Skeletal muscle tissue (tissue), 4 donors: ENCODE data around the gene PDSS2. TPM values are rescaled to one million over a fixed set of nuclear protein-coding genes. Genes with fewer than 3 reads are reported as not detected.
"Not testable (repeated sequence)": the region's sequence is repeated elsewhere in the genome, so short reads cannot be mapped to it uniquely, and the experiment has no call there.

Experiments
- H3K27ac ChIP-seq: one replicate; pipeline ENCODE4 v1.7.0; 2013; ENCODE audit warnings: mild to moderate bottlenecking, low read depth, low read length, inconsistent platforms
- H3K27me3 ChIP-seq, 3 donors: one replicate each; pipeline ENCODE4 v1.7.0; 2013; ENCODE audit warnings: low read length in 3 of 3; ENCODE audit not compliant: control insufficient read depth in 3 of 3, insufficient read depth in 3 of 3
- H3K36me3 ChIP-seq, 3 donors: one replicate each; pipeline ENCODE4 v1.7.0; 2013; ENCODE audit warnings: low read length in 3 of 3; ENCODE audit not compliant: control insufficient read depth in 3 of 3, insufficient read depth in 3 of 3
- H3K4me1 ChIP-seq, 3 donors: one replicate each; pipeline ENCODE4 v1.7.0; 2013; ENCODE audit warnings: low read length in 3 of 3, mild to moderate bottlenecking in 3 of 3; ENCODE audit not compliant: control insufficient read depth in 3 of 3, insufficient read depth in 3 of 3
- H3K4me3 ChIP-seq, 3 donors: one replicate each; pipeline ENCODE4 v1.7.0; 2013; ENCODE audit warnings: low read length in 3 of 3
- H3K9ac ChIP-seq, 3 donors: one replicate each; pipeline ENCODE4 v1.7.0; 2013; ENCODE audit warnings: low read length in 3 of 3, mild to moderate bottlenecking in 3 of 3, moderate library complexity in 2 of 3, low read depth in 1 of 3
- H3K9me3 ChIP-seq, 3 donors: one replicate each; pipeline ENCODE4 v1.7.0; 2013; ENCODE audit warnings: low read length in 3 of 3; ENCODE audit not compliant: control insufficient read depth in 3 of 3
- total RNA-seq: library from RNA; depleted of rRNA; stranded (reverse); fragments of >200 nt; gene quantifications from one replicate; pipeline ENCODE4 v1.2.3, GENCODE V29; 2014
- donor health status: Osteomylitis.

Gene PDSS2
- total RNA-seq, 1 donor from 2014 or later = 6.8 TPM

DNA sequence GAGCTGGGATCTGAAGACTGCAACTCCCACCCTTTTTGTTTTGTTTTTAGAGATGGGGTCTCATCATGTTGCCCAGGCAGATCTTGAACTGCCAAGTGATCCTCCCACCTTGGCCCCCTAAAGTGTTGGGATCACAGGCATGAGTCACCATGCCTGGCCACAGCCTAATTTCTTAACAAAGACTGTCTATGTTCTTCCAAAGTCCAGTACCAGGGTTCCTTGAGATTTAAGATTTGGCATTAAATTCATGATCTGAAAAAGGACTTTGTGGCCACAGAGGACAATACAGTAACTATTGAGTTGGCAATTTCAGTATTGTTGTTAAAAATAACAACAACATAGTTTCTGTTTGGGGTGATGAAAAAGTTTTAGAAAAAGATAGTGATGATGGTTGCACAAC lies 315.4 kb downstream of the PDSS2 start:
- H3K4me3 ChIP-seq = no peak overlapping the region
- H3K9ac ChIP-seq = no peak overlapping the region
- H3K9me3 ChIP-seq = no peaks in the 10 kb centered on the region
- no peaks in the 10 kb centered on the region for H3K36me3 ChIP-seq
- H3K4me1 ChIP-seq = no peaks in the 10 kb centered on the region
- no peak overlapping the region for H3K27ac ChIP-seq
- no peaks in the 10 kb centered on the region for H3K27me3 ChIP-seq

DNA sequence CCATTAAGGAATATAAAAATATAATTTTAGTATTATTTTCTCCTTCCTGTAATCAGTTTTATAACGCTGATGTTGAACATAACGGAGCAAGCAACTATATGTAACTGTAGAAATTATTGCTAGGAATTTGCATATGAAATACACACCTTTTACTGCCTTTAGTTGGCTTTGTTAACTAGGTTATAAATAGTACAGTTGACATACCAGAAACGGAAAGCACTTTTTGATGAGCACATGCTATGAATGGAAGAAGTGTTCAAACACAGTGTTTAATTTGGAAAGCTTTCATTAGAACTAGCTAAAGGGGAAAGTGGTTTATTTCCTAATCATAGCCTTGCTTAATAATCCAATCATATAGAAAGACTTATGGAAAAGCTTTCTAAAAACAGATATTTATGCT lies 318.8 kb downstream of the PDSS2 start:
- Histone ChIP-seq H3K9me3 (no peaks in the 10 kb centered on the region), H3K36me3 (no peaks in the 10 kb centered on the region), H3K4me1 (no peaks in the 10 kb centered on the region), H3K9ac (no peak overlapping the region), H3K27me3 (no peaks in the 10 kb centered on the region), H3K4me3 (no peak overlapping the region), H3K27ac (no peak overlapping the region)

DNA sequence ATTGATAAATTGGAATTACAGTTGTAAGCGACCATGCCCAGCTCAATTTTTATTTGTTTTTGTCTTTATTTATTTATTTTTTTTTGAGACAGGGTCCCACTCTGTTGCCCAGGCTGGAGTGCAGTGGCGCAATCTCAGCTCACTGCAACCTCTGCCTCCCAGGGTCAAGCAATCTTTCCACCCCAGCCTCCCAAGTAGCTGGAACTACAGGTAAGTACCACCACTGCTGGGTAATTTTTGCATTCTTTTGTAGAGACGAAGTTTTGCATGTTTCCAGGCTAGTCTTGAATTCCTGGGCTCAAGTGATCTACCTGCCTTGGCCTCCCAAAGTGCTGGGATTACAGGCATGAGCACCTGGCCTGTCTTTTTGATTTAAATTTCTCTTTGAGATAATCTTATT lies 323.0 kb downstream of the PDSS2 start:
- H3K9me3 ChIP-seq, H3K36me3 ChIP-seq, H3K4me3 ChIP-seq, H3K27me3 ChIP-seq, H3K9ac ChIP-seq, H3K4me1 ChIP-seq, H3K27ac ChIP-seq: not testable (repeated sequence)

DNA sequence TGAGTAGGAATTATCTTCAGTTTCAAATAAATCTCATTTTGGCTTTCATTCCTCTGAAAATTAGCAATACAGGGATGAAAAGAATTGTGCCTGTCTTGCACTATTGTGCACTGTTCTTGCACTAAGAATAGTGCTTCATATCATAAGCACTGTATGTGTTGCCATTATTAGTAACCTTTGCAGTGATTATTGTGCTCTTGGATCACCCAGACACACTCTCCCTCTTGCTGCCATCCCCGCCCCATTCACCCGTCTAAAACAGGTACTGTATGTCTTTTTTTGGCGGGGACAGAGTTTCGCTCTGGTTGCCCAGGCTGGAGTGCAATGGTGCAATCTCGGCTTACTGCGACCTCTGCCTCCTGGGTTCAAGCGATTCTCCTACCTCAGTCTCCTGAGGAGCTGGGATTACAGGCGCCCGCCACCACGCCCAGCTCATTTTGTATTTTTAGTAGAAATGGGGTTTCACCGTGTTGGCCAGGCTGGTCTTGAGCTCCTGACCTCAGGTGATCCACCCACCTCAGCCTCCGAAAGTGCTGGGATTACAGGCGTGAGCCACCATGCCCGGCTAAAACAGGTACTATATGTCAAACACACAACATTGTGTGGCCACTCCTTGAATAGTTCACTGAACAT lies 324.2 kb downstream of the PDSS2 start:
- H3K4me1 ChIP-seq, H3K27ac ChIP-seq, H3K9ac ChIP-seq, H3K27me3 ChIP-seq, H3K36me3 ChIP-seq, H3K4me3 ChIP-seq, H3K9me3 ChIP-seq: not testable (repeated sequence)

DNA sequence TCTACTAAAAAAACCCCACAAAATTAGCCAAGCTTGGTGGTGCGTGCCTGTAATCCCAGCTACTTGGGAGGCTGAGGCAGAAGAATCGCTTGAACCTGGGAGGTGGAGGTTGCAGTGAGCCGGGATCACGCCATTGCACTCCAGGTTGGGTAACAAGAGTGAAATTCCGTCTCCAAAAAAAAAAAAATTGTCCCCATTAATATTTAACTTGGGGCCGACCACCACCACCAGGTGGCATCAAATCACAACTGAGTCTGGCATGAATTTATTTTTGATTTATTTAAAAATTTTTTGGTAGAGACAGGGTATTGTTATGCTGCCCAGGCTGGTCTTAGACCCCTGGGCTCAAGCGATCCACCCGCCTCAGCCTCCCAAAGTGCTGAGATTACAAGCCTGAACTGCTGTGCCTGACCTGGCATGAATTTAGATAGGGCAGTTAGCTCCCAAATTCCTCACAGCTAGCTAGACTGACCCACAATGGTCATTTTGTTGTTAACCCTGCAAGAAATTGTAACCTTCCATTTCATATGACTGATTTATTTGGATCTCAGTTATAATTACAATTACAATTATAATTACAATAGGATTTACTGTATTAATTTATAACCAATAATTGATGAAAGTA lies 326.9 kb downstream of the PDSS2 start:
- no peaks in the 10 kb centered on the region for H3K9me3 ChIP-seq
- no peaks in the 10 kb centered on the region for H3K27me3 ChIP-seq
- no peak overlapping the region for H3K27ac ChIP-seq
- H3K36me3 ChIP-seq = no peaks in the 10 kb centered on the region
- H3K4me1 ChIP-seq = peaks cover 0 to 5% (median 0%) of the 10 kb centered on the region in 3 donors
- no peak overlapping the region for H3K9ac ChIP-seq
- no peak overlapping the region for H3K4me3 ChIP-seq

DNA sequence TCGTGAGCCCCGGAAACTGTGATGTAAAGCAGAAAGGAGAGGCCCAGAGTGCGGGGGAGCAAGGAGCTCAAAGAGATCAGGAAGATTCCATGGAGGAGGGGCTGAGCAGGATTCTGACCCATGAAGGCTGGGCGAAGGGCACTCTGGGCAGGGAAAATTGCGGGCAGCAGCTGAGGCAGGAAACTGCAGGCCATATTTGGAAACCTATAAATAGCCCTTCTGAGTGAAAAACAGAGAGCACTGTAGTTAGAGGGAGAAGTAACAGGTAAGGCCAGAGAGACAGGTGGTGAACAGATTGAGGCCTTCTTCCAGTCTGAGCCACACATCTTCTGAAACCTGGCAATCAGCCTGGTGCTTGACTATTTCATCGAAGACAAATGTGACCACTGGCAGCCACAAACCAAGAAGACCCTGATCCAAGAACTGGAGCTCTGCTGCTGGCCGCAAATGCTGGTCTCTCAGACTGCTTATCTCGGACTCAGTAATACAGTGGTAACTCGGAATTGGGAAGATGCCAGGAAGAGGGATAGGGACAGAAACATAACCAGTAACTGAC lies 329.9 kb downstream of the PDSS2 start:
- no peak overlapping the region for H3K27ac ChIP-seq
- no peak overlapping the region for H3K4me3 ChIP-seq
- no peaks in the 10 kb centered on the region for H3K36me3 ChIP-seq
- H3K9me3 ChIP-seq = no peaks in the 10 kb centered on the region
- peaks cover 0 to 5% (median 0%) of the 10 kb centered on the region in 3 donors for H3K4me1 ChIP-seq
- H3K27me3 ChIP-seq = no peaks in the 10 kb centered on the region
- H3K9ac ChIP-seq = no peak overlapping the region

DNA sequence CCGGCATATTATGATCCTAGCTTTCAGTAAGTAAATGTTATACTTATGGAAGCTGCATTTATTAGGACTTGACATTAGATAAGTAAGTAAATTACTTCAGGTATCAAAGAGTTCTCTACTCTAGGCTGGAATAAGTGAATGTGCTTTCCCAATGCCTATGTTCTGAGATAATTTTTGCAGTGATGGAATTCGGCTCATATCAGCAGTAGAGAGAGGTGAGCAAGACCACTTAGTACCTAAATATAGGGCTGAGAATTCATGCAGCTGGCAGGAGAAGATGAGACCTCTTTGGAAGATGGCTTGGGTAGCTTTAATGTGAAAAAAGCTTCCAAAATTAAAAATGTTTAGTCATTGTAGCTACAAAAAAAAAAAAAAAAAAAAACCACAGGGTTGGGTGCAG lies 330.8 kb downstream of the PDSS2 start:
- Histone ChIP-seq H3K4me3 (no peak overlapping the region), H3K4me1 (peaks cover 0 to 5% (median 0%) of the 10 kb centered on the region in 3 donors), H3K9me3 (no peaks in the 10 kb centered on the region), H3K27ac (no peak overlapping the region), H3K27me3 (no peaks in the 10 kb centered on the region), H3K36me3 (no peaks in the 10 kb centered on the region), H3K9ac (no peak overlapping the region)

DNA sequence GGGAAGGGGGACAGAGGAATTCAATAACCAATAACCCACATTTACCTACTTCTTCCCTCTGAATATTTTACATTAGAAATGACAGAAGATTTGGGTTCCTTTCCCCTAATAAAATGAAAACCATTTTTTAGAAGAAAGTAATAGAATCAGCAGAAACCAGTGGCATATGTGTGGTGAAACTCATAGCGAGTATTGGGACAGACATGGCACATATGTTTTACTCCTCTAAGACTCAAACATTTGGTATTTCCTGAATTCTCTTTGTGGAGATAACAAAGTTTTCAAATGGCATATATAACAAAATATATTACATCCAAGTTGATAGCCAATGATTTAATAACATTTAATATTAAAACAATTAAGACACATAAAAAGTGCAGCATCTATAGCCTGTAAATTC lies 331.2 kb downstream of the PDSS2 start:
- no peaks in the 10 kb centered on the region for H3K36me3 ChIP-seq
- no peak overlapping the region for H3K27ac ChIP-seq
- H3K4me1 ChIP-seq = peaks cover 0 to 5% (median 0%) of the 10 kb centered on the region in 3 donors
- no peaks in the 10 kb centered on the region for H3K9me3 ChIP-seq
- no peak overlapping the region for H3K9ac ChIP-seq
- no peaks in the 10 kb centered on the region for H3K27me3 ChIP-seq
- H3K4me3 ChIP-seq = no peak overlapping the region

DNA sequence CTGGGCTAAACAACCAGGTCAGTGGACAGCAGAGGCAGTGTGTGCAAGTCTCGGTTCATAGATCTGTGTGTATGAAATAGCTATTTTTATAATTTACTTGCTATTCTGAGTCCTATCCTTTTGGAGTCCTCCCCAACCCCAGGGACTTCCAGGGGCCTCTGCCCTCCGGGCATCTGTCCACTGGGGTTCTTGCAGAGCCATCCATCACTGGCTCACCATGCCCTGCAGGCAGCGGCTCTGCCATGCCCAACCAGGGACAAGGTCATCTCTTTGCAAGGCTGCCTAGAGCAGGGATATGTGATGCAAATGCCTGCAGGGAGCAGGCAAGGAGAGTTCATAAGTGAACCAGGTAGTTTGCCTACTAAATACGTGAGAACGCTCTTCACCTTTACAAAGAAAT lies 333.6 kb downstream of the PDSS2 start:
- H3K27me3 ChIP-seq = no peaks in the 10 kb centered on the region
- H3K9ac ChIP-seq = no peak overlapping the region
- no peaks in the 10 kb centered on the region for H3K9me3 ChIP-seq
- H3K36me3 ChIP-seq = no peaks in the 10 kb centered on the region
- H3K27ac ChIP-seq = no peak overlapping the region
- H3K4me3 ChIP-seq = no peak overlapping the region
- peaks cover 0 to 5% (median 0%) of the 10 kb centered on the region in 3 donors for H3K4me1 ChIP-seq

DNA sequence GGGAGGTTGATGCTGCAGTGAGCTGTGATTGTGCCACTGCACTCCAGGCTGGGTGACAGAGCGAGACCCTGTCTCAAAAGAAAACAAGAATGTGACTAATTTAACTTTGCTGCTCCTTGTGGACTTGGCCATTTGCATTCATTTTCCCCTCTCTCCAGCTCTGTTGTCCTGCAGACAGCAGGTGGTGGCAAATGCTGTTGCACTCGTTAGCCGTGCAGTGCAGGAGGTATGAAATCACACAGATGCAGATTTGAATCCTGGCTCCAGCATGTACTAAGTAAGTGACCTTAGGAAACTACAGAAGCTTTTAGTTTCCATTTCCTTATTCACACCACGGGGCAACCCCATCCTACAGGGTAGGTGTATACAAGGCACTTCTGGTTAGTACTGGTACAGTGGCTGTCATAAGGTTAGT lies 334.4 kb downstream of the PDSS2 start:
- Histone ChIP-seq H3K4me1 (peaks cover 0 to 5% (median 0%) of the 10 kb centered on the region in 3 donors), H3K36me3 (no peaks in the 10 kb centered on the region), H3K9me3 (no peaks in the 10 kb centered on the region), H3K4me3 (no peak overlapping the region), H3K27me3 (no peaks in the 10 kb centered on the region), H3K27ac (no peak overlapping the region), H3K9ac (no peak overlapping the region)
